H4 (cell line): ENCODE data around the gene TPT1. TPM values are rescaled to one million over a fixed set of nuclear protein-coding genes. Genes with fewer than 3 reads are reported as not detected.

Experiments used
- DNase-seq: peaks from one replicate; pipeline ENCODE4 v3.0.0-alpha.2; 2015; ENCODE audit warnings: low spot score
- total RNA-seq: library from RNA; depleted of rRNA; stranded (reverse); fragments of >200 nt; shearing (Covaris generic); gene quantifications from 2 replicates; pipeline ENCODE4 v1.2.3, GENCODE V29; 2014

The TPT1 gene
- total RNA-seq, 1 experiment from 2014 or later = 2,361 TPM

DNA sequence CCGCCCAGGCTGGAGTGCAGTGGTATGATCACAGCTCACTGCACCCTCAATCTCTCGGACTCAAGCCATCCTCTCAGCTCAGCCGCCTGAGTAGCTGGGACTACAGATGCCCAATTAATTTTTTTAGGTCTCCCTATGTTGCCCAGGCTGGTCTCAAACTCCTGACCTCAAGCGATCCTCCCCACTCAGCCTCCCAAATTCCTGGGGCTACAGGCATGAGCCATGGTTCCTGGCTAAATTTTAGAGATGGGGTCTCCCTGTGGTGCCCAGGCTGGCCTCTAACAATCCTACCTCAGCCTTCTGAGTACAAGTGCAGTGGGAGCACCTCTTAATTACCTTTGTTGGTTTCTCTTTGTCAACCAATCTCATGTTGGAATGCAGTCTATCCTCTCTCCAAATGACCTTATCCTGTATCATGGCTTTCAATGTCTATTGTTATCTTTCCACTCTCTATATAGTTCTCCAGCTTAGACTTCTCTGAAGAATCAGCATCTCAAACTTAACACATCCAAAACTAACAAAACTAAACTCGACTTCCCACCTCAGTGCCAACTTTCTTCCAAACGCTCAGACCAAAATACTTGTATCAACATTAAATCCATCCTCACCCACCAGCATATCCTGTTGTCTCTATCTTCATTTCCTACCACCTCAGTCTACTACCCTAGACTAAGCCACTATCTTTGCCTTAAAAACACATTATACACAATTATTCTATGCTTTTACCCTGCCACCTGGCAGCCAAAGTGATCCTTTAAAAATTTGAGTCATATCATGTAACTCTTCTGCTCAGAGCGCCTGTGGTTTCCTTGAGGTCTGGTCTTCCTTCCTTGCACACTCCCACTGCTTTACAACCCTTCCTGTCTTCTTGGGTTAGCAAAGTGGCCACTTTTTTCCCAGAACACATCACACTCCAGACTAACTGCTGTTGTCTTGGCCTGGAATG, 6.7 kb downstream of the TPT1 start:
- no peak for DNase-seq

DNA sequence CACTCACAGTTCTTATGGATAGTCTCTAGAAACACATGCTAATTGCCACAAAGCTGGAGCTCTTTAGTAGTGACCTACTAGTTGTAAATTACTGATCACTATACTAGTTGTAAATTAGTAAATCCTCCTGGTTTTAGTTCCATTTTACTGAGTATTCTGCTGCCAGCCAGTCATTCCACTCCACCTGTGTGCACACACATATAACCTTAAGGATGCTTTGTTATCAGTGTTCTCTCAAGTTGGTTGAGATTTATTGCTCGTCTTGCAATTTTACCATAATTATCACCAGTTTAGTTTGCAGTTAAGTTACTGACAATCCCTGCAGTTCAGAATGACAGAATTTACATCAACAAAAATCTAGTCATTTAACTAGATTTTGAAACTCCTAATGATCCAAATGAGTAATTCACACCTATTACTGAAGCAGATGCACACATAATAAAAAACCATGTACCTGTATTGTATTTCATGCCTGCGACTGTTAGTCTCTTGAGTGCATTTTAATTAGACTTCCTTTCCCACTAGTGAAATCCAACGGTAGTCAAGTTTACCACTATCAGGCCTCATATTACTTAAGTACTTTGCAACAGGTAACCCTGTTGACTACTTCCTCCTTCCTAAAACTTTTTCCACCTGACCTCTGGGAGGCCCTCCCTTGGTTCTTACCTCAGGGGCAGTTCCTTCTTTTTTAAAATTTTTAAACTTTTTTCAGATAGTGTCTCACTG, 7.6 kb downstream of the TPT1 start:
- no peak for DNase-seq

GRCh38 chr13:45332831-45333219, 8.2 kb downstream of the TPT1 start:
- DNase-seq = no peak

DNA sequence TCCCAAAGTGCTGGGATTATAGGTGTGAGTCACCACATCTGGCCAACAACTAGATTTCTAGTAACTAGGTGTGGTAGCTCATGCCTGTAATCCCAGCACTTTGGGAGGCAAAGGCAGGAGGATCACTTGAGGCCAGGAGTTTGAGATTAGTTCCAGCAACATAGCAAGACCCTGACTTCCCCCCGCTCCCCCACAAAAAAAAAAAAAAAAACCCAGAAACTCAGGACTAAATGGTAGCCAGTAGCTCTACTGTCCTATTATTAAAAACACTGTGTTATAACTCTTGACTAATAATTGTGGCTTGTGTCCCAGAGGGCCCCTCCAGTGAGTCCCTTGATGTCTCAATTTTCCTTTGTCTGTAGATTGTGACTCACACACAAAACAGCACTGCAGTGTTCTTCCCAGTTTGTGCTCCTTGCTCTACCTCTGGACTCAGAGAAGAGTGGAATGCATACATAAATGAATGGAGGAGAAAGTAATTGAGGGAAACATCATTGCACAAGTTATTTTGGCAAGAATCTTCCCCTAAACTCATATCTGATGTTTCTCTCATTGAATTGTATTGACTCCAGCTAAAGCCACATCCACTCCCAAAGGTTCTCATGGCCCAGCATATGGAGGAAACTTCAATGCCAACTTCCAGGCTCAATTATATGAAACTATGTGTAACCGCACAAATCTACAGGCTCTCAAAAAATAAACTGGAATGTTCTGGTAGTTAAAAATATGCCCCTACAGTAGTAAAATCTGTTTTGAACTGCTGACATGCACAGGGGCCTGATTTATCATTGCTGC, 8.8 kb downstream of the TPT1 start:
- peak; percentile 63 for DNase-seq

- DNase-seq = no peak
These were observed 9.3 kb downstream of the TPT1 start for GRCh38 chr13:45331692-45332035.

GRCh38 chr13:45331123-45331619, 9.8 kb downstream of the TPT1 start:
- no peak for DNase-seq

GRCh38 chr13:45328661-45329111, 12.3 kb downstream of the TPT1 start:
- no peak for DNase-seq

- DNase-seq = no peak
These were observed 13.6 kb downstream of the TPT1 start for GRCh38 chr13:45327253-45327955.

DNA sequence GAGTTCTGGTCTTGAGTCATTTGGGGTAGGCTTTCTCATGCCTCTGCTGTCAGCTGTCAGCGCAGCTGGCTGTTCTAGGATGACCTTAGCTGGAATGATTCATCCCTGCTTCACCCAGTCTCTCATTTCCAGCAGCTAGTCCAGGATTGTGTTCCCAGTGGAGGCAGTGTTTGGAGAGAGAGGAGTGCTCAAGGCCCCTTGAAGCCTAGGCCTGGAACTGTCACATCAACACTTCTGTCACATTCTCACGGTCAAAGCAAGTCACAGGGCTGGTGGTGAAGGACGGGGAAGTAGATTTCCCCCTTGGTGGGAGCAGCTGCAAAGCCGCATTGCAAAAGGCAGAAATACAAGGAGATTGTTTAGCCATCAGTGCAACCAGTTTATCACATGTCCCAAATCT, 15.2 kb downstream of the TPT1 start:
- DNase-seq = peak; percentile 62

DNA sequence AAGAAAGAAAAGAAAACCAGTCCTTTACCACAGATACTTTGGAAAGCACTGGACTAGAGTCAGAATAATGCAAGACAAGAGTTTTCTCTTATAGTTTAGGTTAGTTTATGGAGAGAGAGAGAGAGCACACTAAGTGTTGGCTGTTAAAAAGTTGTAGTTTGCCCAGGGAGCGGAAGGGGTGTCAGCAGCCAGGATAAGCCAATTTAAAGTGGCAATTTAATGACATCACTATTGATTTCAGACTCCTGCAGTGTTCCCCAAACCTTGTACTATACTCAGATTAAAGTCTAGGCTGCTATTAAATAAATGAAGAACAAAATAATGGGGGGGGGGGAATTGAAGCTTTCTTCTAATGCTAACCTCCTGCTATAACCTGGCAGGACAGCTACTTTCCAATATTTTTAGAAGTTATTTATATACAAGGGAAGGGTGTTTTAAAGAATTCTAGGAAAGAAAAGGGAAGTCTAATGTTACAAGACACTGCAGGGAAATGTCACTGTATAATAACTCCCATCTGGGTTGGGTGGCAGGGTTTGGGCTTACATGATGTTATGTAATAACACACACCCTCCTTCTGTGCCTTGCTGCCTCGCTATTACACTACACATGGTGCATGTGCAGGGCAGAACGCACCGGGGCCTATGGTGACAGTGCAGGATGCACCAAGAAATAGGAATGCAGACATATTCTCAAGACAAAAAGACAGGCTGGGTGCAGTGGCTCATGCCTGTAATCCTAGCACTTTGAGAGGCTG, 19.9 kb downstream of the TPT1 start:
- no peak for DNase-seq

DNA sequence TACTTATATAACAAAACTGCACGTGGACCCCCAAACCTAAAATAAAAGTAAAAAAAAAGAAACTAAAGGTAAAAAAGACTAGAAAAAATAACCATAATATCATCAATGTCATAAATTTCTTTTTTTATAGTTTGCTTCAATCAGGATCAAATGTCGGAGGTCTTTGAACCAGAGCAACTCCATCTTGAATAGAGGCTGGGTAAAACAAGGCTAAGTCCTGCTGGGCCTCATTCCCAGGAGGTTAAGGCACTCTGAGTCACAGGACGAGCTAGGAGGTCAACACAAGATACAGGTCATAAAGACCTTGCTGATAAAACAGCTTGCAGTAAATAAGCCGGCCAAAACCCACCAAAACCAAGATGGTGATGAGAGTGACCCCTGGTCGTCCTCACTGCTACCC, 24.0 kb downstream of the TPT1 start:
- no peak for DNase-seq

DNA sequence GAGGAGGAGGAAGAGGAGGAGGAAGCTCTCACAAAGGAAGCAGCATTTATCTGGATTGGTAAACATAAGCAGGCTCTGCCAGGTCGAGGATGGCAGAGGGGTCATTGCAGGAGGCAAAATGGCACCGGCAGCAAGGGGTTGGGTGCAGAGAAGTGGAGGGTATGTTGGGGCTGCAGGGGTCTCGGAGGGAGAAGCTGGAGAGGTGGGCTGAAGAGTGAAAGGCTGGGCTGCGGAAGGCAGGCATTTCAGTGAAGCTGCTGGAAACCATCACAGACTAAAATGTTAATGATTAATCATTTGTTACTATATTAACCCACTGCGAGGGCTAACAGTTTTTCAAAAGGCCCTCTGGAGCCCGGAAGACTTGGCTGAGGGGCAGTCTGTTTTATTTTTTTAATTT, 24.6 kb downstream of the TPT1 start:
- no peak for DNase-seq

- DNase-seq = no peak
These were observed 25.3 kb downstream of the TPT1 start for GRCh38 chr13:45315520-45316167.

DNA sequence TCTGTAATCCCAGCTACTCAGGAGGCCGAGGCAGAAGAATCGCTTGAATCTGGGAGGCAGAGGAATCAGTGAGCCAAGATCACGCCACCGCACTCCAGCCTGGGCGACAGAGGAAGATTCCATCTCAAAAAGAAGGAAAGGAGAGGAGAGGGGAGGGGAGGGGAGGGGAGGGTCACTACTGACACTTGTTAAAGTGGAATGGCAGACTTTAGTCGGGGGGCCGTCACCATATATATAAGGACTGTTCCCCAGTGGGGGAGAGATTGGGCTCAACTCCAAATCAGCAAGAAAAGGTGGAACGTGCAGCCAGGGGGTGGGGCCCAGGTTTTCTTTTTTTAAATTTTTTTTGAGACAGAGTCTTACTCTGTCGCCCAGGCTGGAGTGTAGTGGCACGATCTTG, 26.2 kb downstream of the TPT1 start:
- DNase-seq = no peak

- no peak for DNase-seq
These were observed 30.4 kb downstream of the TPT1 start for GRCh38 chr13:45310341-45311131.

DNA sequence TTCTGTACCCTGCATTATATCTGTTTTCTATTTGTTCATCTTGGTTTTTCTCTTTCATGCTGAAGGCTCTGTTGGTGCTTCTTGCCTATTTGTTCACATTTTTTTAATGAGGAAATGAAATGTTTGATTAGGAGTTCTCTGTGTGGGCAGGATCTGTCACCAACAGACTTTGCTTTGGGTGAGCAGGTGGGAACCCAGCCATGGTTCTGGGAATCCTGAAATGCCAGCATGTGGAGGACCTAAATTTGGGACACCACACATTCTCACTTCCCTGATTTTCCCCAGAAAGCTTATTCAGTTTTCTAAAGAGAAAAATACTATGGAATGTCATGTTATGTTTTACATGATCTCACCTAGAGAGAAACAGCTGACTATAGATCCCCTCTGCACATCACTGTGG, 34.0 kb downstream of the TPT1 start:
- DNase-seq = no peak

GRCh38 chr13:45305079-45305478, 35.9 kb downstream of the TPT1 start:
- DNase-seq = no peak

GRCh38 chr13:45303866-45304265, 37.1 kb downstream of the TPT1 start:
- DNase-seq = no peak

GRCh38 chr13:45303026-45303425, 38.0 kb downstream of the TPT1 start:
- no peak for DNase-seq
